ENCODE results near the gene ADAMTS9. TPM values are rescaled to one million over a fixed set of nuclear protein-coding genes. Genes with fewer than 3 reads are reported as not detected.

ADAMTS9 gene
- total and polyA plus RNA-seq, 10 of the 15 experiments (the other 5 are each of a cell fraction or from before 2014, with no cell fraction given), result 0.08 TPM; not detected in 9

GRCh38 chr3:64484289-64484992 is 203.4 kb downstream of the ADAMTS9 start (continued):
- no peak for TF ChIP-seq CEBPZ (IDR thresholded peaks at IDR 0.05; ENCODE audit: low read depth, low read length)
- TF ChIP-seq RUNX3 (IDR thresholded peaks at IDR 0.05; ENCODE audit: low read length), result no peak
- TF ChIP-seq KLF5 (IDR thresholded peaks at IDR 0.05; ENCODE audit: partially characterized antibody), result no peak
- TF ChIP-seq BCLAF1 (IDR thresholded peaks at IDR 0.05), result 0 out of 2 replicates have a peak, but pooled peaks have one; percentile 23
- no peak for TF ChIP-seq IRF5 (IDR thresholded peaks at IDR 0.05; ENCODE audit: borderline replicate concordance)
- TF ChIP-seq BCL11A (IDR thresholded peaks at IDR 0.05; ENCODE audit: low read depth, low read length), result no peak
- no peak for TF ChIP-seq RELB (IDR thresholded peaks at IDR 0.05; ENCODE audit: low read depth)
- peak in 1 of 2 experiments; percentile 29; a peak in 1 of 4 replicates for TF ChIP-seq IKZF2 (IDR thresholded peaks at IDR 0.05)
- peak; percentile 96 for TF ChIP-seq SMC3 (IDR thresholded peaks at IDR 0.05; ENCODE audit: borderline replicate concordance, low read length)
- TF ChIP-seq MTA2 (IDR thresholded peaks at IDR 0.05; ENCODE audit: low read depth), result 0 out of 2 replicates have a peak, but pooled peaks have one; percentile 12
- TF ChIP-seq NRF1 (conservative IDR thresholded peaks at IDR 0.05; ENCODE audit: low read depth, low read length), result no peak
- TF ChIP-seq FOXK2 (IDR thresholded peaks at IDR 0.05), result no peak
- peak; percentile 40 for TF ChIP-seq RELA (IDR thresholded peaks at IDR 0.05; ENCODE audit: borderline replicate concordance, partially characterized antibody)
- TF ChIP-seq IRF3 (IDR thresholded peaks at IDR 0.05), result no peak
